Stimulated activated naive B cell treated with anti-CD40 and anti-IgM and Interleukin-4, amounts not matched to agents 10 μg/mL and 1 μg/mL and 100 μg/mL, for 72 hours (primary cell): ENCODE results near the gene CNTNAP5.

ENCODE experiments used
- ATAC-seq, 2 donors: fragments of 150-1000 bp; cut with Tn5 transposase; replicated peaks; 2 replicates each; pipeline ENCODE4 v1.10.0; 2021; ENCODE audit warnings: moderate library complexity in 1 of 2
- DNase-seq: peaks from one replicate; pipeline ENCODE4 v3.0.0; 2021
- H3K27ac Mint-ChIP-seq: one replicate; pipeline ENCODE4 v1.8.0; 2022; ENCODE audit warnings: mild to moderate bottlenecking, mixed read lengths
- H3K27me3 Mint-ChIP-seq, 2 donors: one replicate each; pipeline ENCODE4 v1.8.0; 2022; ENCODE audit warnings: mixed read lengths in 2 of 2
- H3K36me3 Mint-ChIP-seq, 2 donors: one replicate each; pipeline ENCODE4 v1.8.0; 2022; ENCODE audit warnings: mixed read lengths in 2 of 2, mild to moderate bottlenecking in 1 of 2
- H3K4me1 Mint-ChIP-seq, 2 donors: one replicate each; pipeline ENCODE4 v1.8.0; 2022; ENCODE audit warnings: mixed read lengths in 2 of 2, mild to moderate bottlenecking in 1 of 2
- H3K4me3 Mint-ChIP-seq, 2 donors: one replicate each; pipeline ENCODE4 v1.8.0; 2022; ENCODE audit warnings: mild to moderate bottlenecking in 2 of 2, mixed read lengths in 2 of 2, moderate library complexity in 1 of 2
- H3K9me3 Mint-ChIP-seq, 2 donors: one replicate each; pipeline ENCODE4 v1.8.0; 2022; ENCODE audit warnings: mixed read lengths in 2 of 2, mild to moderate bottlenecking in 1 of 2

Gene CNTNAP5

GRCh38 chr2:124640221-124640750 is 615.2 kb downstream of the CNTNAP5 start:
- Mint-ChIP-seq H3K36me3 (no peaks in the 10 kb centered on the region), H3K4me1 (no peaks in the 10 kb centered on the region), H3K27me3 (no peaks in the 10 kb centered on the region), H3K4me3 (no peak overlapping the region), H3K27ac (no peak overlapping the region), H3K9me3 (no peaks in the 10 kb centered on the region)
- ATAC-seq = no peak
- DNase-seq = no peak

GRCh38 chr2:124646166-124646815 is 621.2 kb downstream of the CNTNAP5 start:
- ATAC-seq (no peak), DNase-seq (no peak)
- no peak overlapping the region for H3K27ac Mint-ChIP-seq
- H3K4me1 Mint-ChIP-seq = no peaks in the 10 kb centered on the region
- no peaks in the 10 kb centered on the region for H3K27me3 Mint-ChIP-seq
- H3K36me3 Mint-ChIP-seq = no peaks in the 10 kb centered on the region
- H3K4me3 Mint-ChIP-seq = no peak overlapping the region
- peaks cover 0 to 4% of the 10 kb centered on the region in 2 donors for H3K9me3 Mint-ChIP-seq

- no peak for ATAC-seq
- H3K27ac Mint-ChIP-seq = no peak overlapping the region
- no peaks in the 10 kb centered on the region for H3K36me3 Mint-ChIP-seq
- H3K4me1 Mint-ChIP-seq = no peaks in the 10 kb centered on the region
- no peak for DNase-seq
- H3K9me3 Mint-ChIP-seq = peaks cover 0 to 4% of the 10 kb centered on the region in 2 donors
- no peak overlapping the region for H3K4me3 Mint-ChIP-seq
- H3K27me3 Mint-ChIP-seq = no peaks in the 10 kb centered on the region
Measured at GRCh38 chr2:124647245-124647644, 622.2 kb downstream of the CNTNAP5 start.

- ATAC-seq = no peak
- peaks cover 0 to 4% of the 10 kb centered on the region in 2 donors for H3K9me3 Mint-ChIP-seq
- H3K4me3 Mint-ChIP-seq = no peak overlapping the region
- H3K27ac Mint-ChIP-seq = no peak overlapping the region
- H3K36me3 Mint-ChIP-seq = no peaks in the 10 kb centered on the region
- H3K4me1 Mint-ChIP-seq = no peaks in the 10 kb centered on the region
- DNase-seq = no peak
- no peaks in the 10 kb centered on the region for H3K27me3 Mint-ChIP-seq
Measured at GRCh38 chr2:124647663-124648062, 622.6 kb downstream of the CNTNAP5 start.

GRCh38 chr2:124649001-124649400 is 623.9 kb downstream of the CNTNAP5 start:
- Mint-ChIP-seq H3K36me3 (no peaks in the 10 kb centered on the region), H3K9me3 (peaks cover 0 to 4% of the 10 kb centered on the region in 2 donors), H3K4me3 (no peak overlapping the region), H3K4me1 (no peaks in the 10 kb centered on the region), H3K27ac (no peak overlapping the region), H3K27me3 (no peaks in the 10 kb centered on the region)
- no peak for DNase-seq
- ATAC-seq = no peak

- no peak for ATAC-seq
- DNase-seq = no peak
- Mint-ChIP-seq H3K4me3 (no peak overlapping the region), H3K27ac (no peak overlapping the region), H3K4me1 (no peaks in the 10 kb centered on the region), H3K27me3 (no peaks in the 10 kb centered on the region), H3K9me3 (peaks cover 0 to 3% of the 10 kb centered on the region in 2 donors), H3K36me3 (no peaks in the 10 kb centered on the region)
Measured at GRCh38 chr2:124652099-124652498, 627.0 kb downstream of the CNTNAP5 start.

GRCh38 chr2:124658373-124658772 is 633.3 kb downstream of the CNTNAP5 start:
- no peak for ATAC-seq
- Mint-ChIP-seq H3K27me3 (no peaks in the 10 kb centered on the region), H3K27ac (no peak overlapping the region), H3K36me3 (no peaks in the 10 kb centered on the region), H3K9me3 (peaks cover 6 to 8% of the 10 kb centered on the region in 2 donors), H3K4me3 (no peak overlapping the region), H3K4me1 (no peaks in the 10 kb centered on the region)
- no peak for DNase-seq

- no peaks in the 10 kb centered on the region for H3K27me3 Mint-ChIP-seq
- H3K27ac Mint-ChIP-seq = no peak overlapping the region
- DNase-seq (no peak), ATAC-seq (no peak)
- H3K36me3 Mint-ChIP-seq = no peaks in the 10 kb centered on the region
- no peaks in the 10 kb centered on the region for H3K4me1 Mint-ChIP-seq
- H3K9me3 Mint-ChIP-seq = peaks cover 9 to 10% of the 10 kb centered on the region in 2 donors
- H3K4me3 Mint-ChIP-seq = no peak overlapping the region
Measured at GRCh38 chr2:124661558-124661957, 636.5 kb downstream of the CNTNAP5 start.

GRCh38 chr2:124662946-124663644 is 638.0 kb downstream of the CNTNAP5 start:
- DNase-seq (no peak), ATAC-seq (no peak)
- no peaks in the 10 kb centered on the region for H3K27me3 Mint-ChIP-seq
- no peak overlapping the region for H3K27ac Mint-ChIP-seq
- H3K4me1 Mint-ChIP-seq = no peaks in the 10 kb centered on the region
- H3K4me3 Mint-ChIP-seq = no peak overlapping the region
- H3K36me3 Mint-ChIP-seq = no peaks in the 10 kb centered on the region
- H3K9me3 Mint-ChIP-seq = peaks cover 8 to 9% of the 10 kb centered on the region in 2 donors

GRCh38 chr2:124663645-124663997 is 638.5 kb downstream of the CNTNAP5 start:
- no peak for ATAC-seq
- Mint-ChIP-seq H3K9me3 (peaks cover 8 to 9% of the 10 kb centered on the region in 2 donors), H3K27me3 (no peaks in the 10 kb centered on the region), H3K27ac (no peak overlapping the region), H3K4me1 (no peaks in the 10 kb centered on the region), H3K4me3 (no peak overlapping the region), H3K36me3 (no peaks in the 10 kb centered on the region)
- no peak for DNase-seq

GRCh38 chr2:124664363-124664762 is 639.3 kb downstream of the CNTNAP5 start:
- H3K4me3 Mint-ChIP-seq = no peak overlapping the region
- H3K9me3 Mint-ChIP-seq = peaks cover 8 to 9% of the 10 kb centered on the region in 2 donors
- DNase-seq (no peak), ATAC-seq (no peak)
- H3K27me3 Mint-ChIP-seq = no peaks in the 10 kb centered on the region
- H3K36me3 Mint-ChIP-seq = no peaks in the 10 kb centered on the region
- H3K27ac Mint-ChIP-seq = no peak overlapping the region
- H3K4me1 Mint-ChIP-seq = no peaks in the 10 kb centered on the region

- Mint-ChIP-seq H3K9me3 (peaks cover 5 to 15% of the 10 kb centered on the region in 2 donors), H3K36me3 (no peaks in the 10 kb centered on the region), H3K4me1 (no peaks in the 10 kb centered on the region), H3K4me3 (no peak overlapping the region), H3K27ac (no peak overlapping the region), H3K27me3 (no peaks in the 10 kb centered on the region)
- ATAC-seq (no peak), DNase-seq (no peak)
Measured at GRCh38 chr2:124666976-124667375, 641.9 kb downstream of the CNTNAP5 start.

GRCh38 chr2:124668161-124668560 is 643.1 kb downstream of the CNTNAP5 start:
- peaks cover 5 to 14% of the 10 kb centered on the region in 2 donors for H3K9me3 Mint-ChIP-seq
- ATAC-seq (no peak), DNase-seq (no peak)
- H3K27me3 Mint-ChIP-seq = no peaks in the 10 kb centered on the region
- no peak overlapping the region for H3K4me3 Mint-ChIP-seq
- no peaks in the 10 kb centered on the region for H3K36me3 Mint-ChIP-seq
- H3K27ac Mint-ChIP-seq = no peak overlapping the region
- no peaks in the 10 kb centered on the region for H3K4me1 Mint-ChIP-seq

- Mint-ChIP-seq H3K36me3 (no peaks in the 10 kb centered on the region), H3K27ac (no peak overlapping the region), H3K27me3 (no peaks in the 10 kb centered on the region), H3K4me1 (no peaks in the 10 kb centered on the region), H3K4me3 (no peak overlapping the region), H3K9me3 (peaks cover 3 to 9% of the 10 kb centered on the region in 2 donors)
- ATAC-seq = no peak
- DNase-seq = no peak
Measured at GRCh38 chr2:124670187-124670586, 645.1 kb downstream of the CNTNAP5 start.

- peaks cover 7 to 8% of the 10 kb centered on the region in 2 donors for H3K9me3 Mint-ChIP-seq
- no peaks in the 10 kb centered on the region for H3K27me3 Mint-ChIP-seq
- ATAC-seq = no peak
- H3K27ac Mint-ChIP-seq = no peak overlapping the region
- H3K4me3 Mint-ChIP-seq = no peak overlapping the region
- H3K4me1 Mint-ChIP-seq = no peaks in the 10 kb centered on the region
- H3K36me3 Mint-ChIP-seq = peaks cover 0 to 1% of the 10 kb centered on the region in 2 donors
- DNase-seq = no peak
Measured at GRCh38 chr2:124678043-124678442, 653.0 kb downstream of the CNTNAP5 start.
